Neural progenitor cell (in vitro differentiated cells): ENCODE measurements around the gene SNX7.

Source experiments
- CTCF ChIP-seq: fragments of 200-600 bp; sonication (generic); IDR thresholded peaks from 2 replicates; pipeline ENCODE4 v1.5.1; 2017; ENCODE audit warnings: antibody characterized with exemption, mild to moderate bottlenecking
- EZH2 ChIP-seq: fragments of 200-600 bp; sonication (generic); IDR thresholded peaks from 2 replicates; pipeline ENCODE4 v1.6.1; 2017; ENCODE audit warnings: antibody characterized with exemption, mild to moderate bottlenecking, moderate library complexity

GRCh38 chr1:98793136-98793535 lies 131.6 kb downstream of the SNX7 start:
- TF ChIP-seq CTCF (no peak), EZH2 (no peak)
